Peyer's patch (tissue), 4 donors: ENCODE measurements around the gene SCN2A. TPM values are rescaled to one million over a fixed set of nuclear protein-coding genes. Genes with fewer than 3 reads are reported as not detected.

ENCODE experiments used
- DNase-seq, 3 donors: peaks; one replicate each; pipeline ENCODE4 v3.0.0-alpha.2; 2017 to 2019
- H3K27ac ChIP-seq, 4 donors: fragments of 200-600 bp; sonication (generic); one replicate each; pipeline ENCODE4 v1.5.1; 2016 to 2019
- H3K27me3 ChIP-seq, 2 donors: fragments of 200-600 bp; sonication (generic); one replicate each; pipeline ENCODE4 v1.5.1; 2019
- H3K36me3 ChIP-seq, 3 donors: fragments of 200-600 bp; sonication (generic); one replicate each; pipeline ENCODE4 v1.5.1; 2016 to 2019
- H3K4me1 ChIP-seq, 4 donors: fragments of 200-600 bp; sonication (generic); one replicate each; pipeline ENCODE4 v1.5.1; 2016 to 2019
- H3K4me3 ChIP-seq, 4 donors: fragments of 200-600 bp; sonication (generic); 1 replicate in 3 of 4; 2 replicates in 1 of 4; pipeline ENCODE4 v1.5.1; 2016 to 2019; ENCODE audit warnings: mild to moderate bottlenecking in 1 of 4
- H3K9me3 ChIP-seq, 4 donors: fragments of 200-600 bp; sonication (generic); one replicate each; pipeline ENCODE4 v1.5.1; 2016 to 2019; ENCODE audit warnings: mild to moderate bottlenecking in 1 of 4
- CTCF ChIP-seq, 6 experiments: fragments of 450-650 bp in 4 of 6; fragments of 200-600 bp in 2 of 6; sonication (generic) in 1 of 6; IDR thresholded peaks; one replicate each; pipeline ENCODE4 v1.5.1; 2017 to 2019; ENCODE audit warnings: antibody characterized with exemption in 6 of 6, mild to moderate bottlenecking in 3 of 6, moderate library complexity in 1 of 6
- POLR2A ChIP-seq, 2 donors: fragments of 450-650 bp; IDR thresholded peaks; one replicate each; pipeline ENCODE4 v1.5.1; 2017; ENCODE audit warnings: antibody characterized with exemption in 2 of 2, mild to moderate bottlenecking in 2 of 2, moderate library complexity in 2 of 2
- total RNA-seq, 4 donors: library from RNA; depleted of rRNA; stranded (reverse); fragments of >200 nt; gene quantifications; one replicate each; pipeline ENCODE4 v1.1.0, GENCODE V29; 2016

Gene SCN2A
- total RNA-seq, 4 donors from 2014 or later: 0.54 to 4.1 TPM; not detected in 2

GRCh38 chr2:165277295-165277694, 38.1 kb downstream of the SCN2A start:
- Histone ChIP-seq H3K4me1 (no peaks in the 10 kb centered on the region), H3K36me3 (no peaks in the 10 kb centered on the region), H3K4me3 (no peak overlapping the region), H3K9me3 (no peaks in the 10 kb centered on the region), H3K27me3 (no peaks in the 10 kb centered on the region), H3K27ac (no peak overlapping the region)
- TF ChIP-seq POLR2A (IDR thresholded peaks at IDR 0.05) (no peak), CTCF (IDR thresholded peaks at IDR 0.05) (no peak)
- no peak for DNase-seq

- H3K9me3 ChIP-seq: no peaks in the 10 kb centered on the region
- DNase-seq: no peak
- TF ChIP-seq CTCF (IDR thresholded peaks at IDR 0.05): no peak
- TF ChIP-seq POLR2A (IDR thresholded peaks at IDR 0.05): no peak
- H3K4me1 ChIP-seq: no peaks in the 10 kb centered on the region
- H3K27me3 ChIP-seq: no peaks in the 10 kb centered on the region
- H3K27ac ChIP-seq: no peak overlapping the region
- no peak overlapping the region for H3K4me3 ChIP-seq
- H3K36me3 ChIP-seq: no peaks in the 10 kb centered on the region
Measured at GRCh38 chr2:165277860-165278656, 38.8 kb downstream of the SCN2A start.

- TF ChIP-seq CTCF (IDR thresholded peaks at IDR 0.05): no peak
- TF ChIP-seq POLR2A (IDR thresholded peaks at IDR 0.05): no peak
- no peak overlapping the region for H3K27ac ChIP-seq
- no peak for DNase-seq
- H3K27me3 ChIP-seq: no peaks in the 10 kb centered on the region
- H3K4me3 ChIP-seq: no peak overlapping the region
- no peaks in the 10 kb centered on the region for H3K9me3 ChIP-seq
- H3K4me1 ChIP-seq: no peaks in the 10 kb centered on the region
- no peaks in the 10 kb centered on the region for H3K36me3 ChIP-seq
Measured at GRCh38 chr2:165280356-165280755, 41.1 kb downstream of the SCN2A start.

GRCh38 chr2:165281387-165281786, 42.2 kb downstream of the SCN2A start:
- no peak for DNase-seq
- no peak overlapping the region for H3K4me3 ChIP-seq
- H3K27me3 ChIP-seq: no peaks in the 10 kb centered on the region
- H3K27ac ChIP-seq: no peak overlapping the region
- no peak for TF ChIP-seq CTCF (IDR thresholded peaks at IDR 0.05)
- TF ChIP-seq POLR2A (IDR thresholded peaks at IDR 0.05): no peak
- no peaks in the 10 kb centered on the region for H3K9me3 ChIP-seq
- no peaks in the 10 kb centered on the region for H3K36me3 ChIP-seq
- H3K4me1 ChIP-seq: no peaks in the 10 kb centered on the region

GRCh38 chr2:165283342-165283741, 44.1 kb downstream of the SCN2A start:
- H3K9me3 ChIP-seq: no peaks in the 10 kb centered on the region
- H3K27ac ChIP-seq: no peak overlapping the region
- H3K27me3 ChIP-seq: no peaks in the 10 kb centered on the region
- no peaks in the 10 kb centered on the region for H3K4me1 ChIP-seq
- no peak for DNase-seq
- no peaks in the 10 kb centered on the region for H3K36me3 ChIP-seq
- no peak for TF ChIP-seq POLR2A (IDR thresholded peaks at IDR 0.05)
- TF ChIP-seq CTCF (IDR thresholded peaks at IDR 0.05): no peak
- H3K4me3 ChIP-seq: no peak overlapping the region
